HG03025 (cell line): Measurements from ENCODE around the gene KLHL13.

Experiments
- ATAC-seq: cut with Tn5 transposase; IDR thresholded peaks from one replicate; pipeline ENCODE4 v1.9.1; 2021; ENCODE audit warnings: mild to moderate bottlenecking, moderate library complexity; ENCODE audit not compliant: unreplicated experiment, low FRiP score

The KLHL13 gene

GRCh38 chrX:117892469-117892868 lies 224.1 kb downstream of the KLHL13 start:
- no peak for ATAC-seq

GRCh38 chrX:117871796-117872195 lies 244.8 kb downstream of the KLHL13 start:
- ATAC-seq = no peak

GRCh38 chrX:117860517-117860916 lies 256.1 kb downstream of the KLHL13 start:
- no peak for ATAC-seq

- no peak for ATAC-seq
Observed at GRCh38 chrX:117854806-117855205, 261.8 kb downstream of the KLHL13 start.

GRCh38 chrX:117851025-117851424 lies 265.6 kb downstream of the KLHL13 start:
- ATAC-seq = no peak
